Naive thymus-derived CD4-positive, alpha-beta T cell (primary cell): Measurements from ENCODE around the gene CNNM2. TPM values are rescaled to one million over a fixed set of nuclear protein-coding genes. Genes with fewer than 3 reads are reported as not detected.

Source experiments
- ATAC-seq: fragments of 150-1000 bp; cut with Tn5 transposase; 2 replicates; pipeline ENCODE4 v1.10.0; 2021; ENCODE audit warnings: mild to moderate bottlenecking, moderate library complexity
- CTCF ChIA-PET: fragments of 350-600 bp; sonication (Branson Sonifier 250); formaldehyde crosslinking; loops from one replicate; lab custom pipeline; 2021; ENCODE audit warnings: antibody characterized with exemption; lab: Charles Lee
- POLR2A ChIA-PET: fragments of 350-600 bp; sonication (Branson Sonifier 250); formaldehyde crosslinking; loops from one replicate; lab custom pipeline; 2021; ENCODE audit warnings: antibody characterized with exemption, inconsistent platforms; lab: Charles Lee
- DNase-seq, 9 donors: peaks; one replicate each; pipeline versions ENCODE4 v3.0.0 to v3.0.0-alpha.2; 2020 to 2022; ENCODE audit warnings: mixed read lengths in 1 of 9
- H3K27ac ChIP-seq: one replicate; pipeline ENCODE4 v1.7.0; 2013; ENCODE audit warnings: mild to moderate bottlenecking, low read depth, low read length, moderate library complexity
- H3K27me3 ChIP-seq, 2 donors: one replicate each; pipeline ENCODE4 v1.7.0; 2013; ENCODE audit warnings: low read length in 2 of 2, mild to moderate bottlenecking in 2 of 2, moderate library complexity in 2 of 2; ENCODE audit not compliant: control insufficient read depth in 2 of 2, insufficient read depth in 2 of 2
- H3K36me3 ChIP-seq, 3 experiments: 1 replicate in 2 of 3; 2 replicates in 1 of 3; pipeline ENCODE4 v1.7.0; 2013; ENCODE audit warnings: low read length in 3 of 3, mild to moderate bottlenecking in 3 of 3, moderate library complexity in 1 of 3; ENCODE audit not compliant: insufficient read depth in 3 of 3, control insufficient read depth in 2 of 3
- H3K4me1 ChIP-seq, 2 donors: one replicate each; pipeline ENCODE4 v1.7.0; 2013; ENCODE audit warnings: low read length in 2 of 2, mild to moderate bottlenecking in 2 of 2, moderate library complexity in 1 of 2; ENCODE audit not compliant: control insufficient read depth in 2 of 2, insufficient read depth in 2 of 2
- H3K4me3 ChIP-seq: 2 replicates; pipeline ENCODE4 v1.7.0; 2013; ENCODE audit warnings: mild to moderate bottlenecking, low read length
- H3K9me3 ChIP-seq, 3 experiments: 1 replicate in 2 of 3; 2 replicates in 1 of 3; pipeline ENCODE4 v1.7.0; 2013; ENCODE audit warnings: low read length in 3 of 3; ENCODE audit not compliant: control insufficient read depth in 2 of 3
- H3K27ac Mint-ChIP-seq, 9 donors: one replicate each; pipeline ENCODE4 v1.8.0; 2020 to 2022; ENCODE audit warnings: mixed read lengths in 9 of 9, mild to moderate bottlenecking in 8 of 9, moderate library complexity in 5 of 9, inconsistent platforms in 2 of 9
- H3K27me3 Mint-ChIP-seq, 5 donors: one replicate each; pipeline ENCODE4 v1.8.0; 2021 to 2022; ENCODE audit warnings: mixed read lengths in 5 of 5, mild to moderate bottlenecking in 1 of 5
- H3K36me3 Mint-ChIP-seq, 5 donors: one replicate each; pipeline ENCODE4 v1.8.0; 2020 to 2022; ENCODE audit warnings: mixed read lengths in 5 of 5, mild to moderate bottlenecking in 3 of 5, inconsistent platforms in 1 of 5
- H3K4me1 Mint-ChIP-seq, 7 donors: one replicate each; pipeline ENCODE4 v1.8.0; 2020 to 2022; ENCODE audit warnings: mixed read lengths in 7 of 7, mild to moderate bottlenecking in 3 of 7, inconsistent platforms in 1 of 7
- H3K4me3 Mint-ChIP-seq, 10 donors: one replicate each; pipeline ENCODE4 v1.8.0; 2020 to 2022; ENCODE audit warnings: mild to moderate bottlenecking in 10 of 10, mixed read lengths in 10 of 10, moderate library complexity in 6 of 10, inconsistent platforms in 2 of 10
- H3K9me3 Mint-ChIP-seq, 11 donors: one replicate each; pipeline ENCODE4 v1.8.0; 2020 to 2022; ENCODE audit warnings: mixed read lengths in 11 of 11, mild to moderate bottlenecking in 4 of 11, inconsistent platforms in 1 of 11, moderate library complexity in 1 of 11
- intact Hi-C, 2 donors: fragments of 100-400 bp; cut with micrococcal nuclease; formaldehyde crosslinking; loops; one replicate each; pipeline ENCODE4 v1.15.1; 2023
- polyA plus RNA-seq, 2 donors: library from polyadenylated mRNA; unstranded; fragments of 300-500 nt; fragmentation: Illumina TruSeq; gene quantifications; one replicate each; pipeline ENCODE4 v1.2.3, GENCODE V29; 2021
- total RNA-seq, 6 experiments: library from RNA in 5 of 6; stranded (reverse) in 5 of 6; gene quantifications; 1 replicate in 5 of 6; 2 replicates in 1 of 6; pipeline ENCODE4 v1.2.3 and lab custom pipeline; 2021 to 2026

CNNM2 gene
- total and polyA plus RNA-seq, 7 experiments from 2014 or later, result 4.3 to 17.5 (median 9.7) TPM

GRCh38 chr10:102876747-102877153 lies 41.3 kb upstream of the CNNM2 start:
- peaks cover 1 to 19% (median 4%) of the 10 kb centered on the region in 5 donors for H3K36me3 Mint-ChIP-seq
- no peak for DNase-seq
- H3K4me3 Mint-ChIP-seq, result no peak overlapping the region
- H3K27ac ChIP-seq, result no peak overlapping the region
- H3K27me3 Mint-ChIP-seq, result peaks cover 0 to 7% (median 0%) of the 10 kb centered on the region in 5 donors
- ChIA-PET CTCF (no interaction called here), POLR2A (no interaction called here)
- ATAC-seq, result no peak
- no peaks in the 10 kb centered on the region for H3K4me1 Mint-ChIP-seq
- no peaks in the 10 kb centered on the region for H3K36me3 ChIP-seq
- no peaks in the 10 kb centered on the region for H3K9me3 ChIP-seq
- peaks cover 0 to 2% (median 0%) of the 10 kb centered on the region in 11 donors for H3K9me3 Mint-ChIP-seq
- no peak overlapping the region for H3K27ac Mint-ChIP-seq
- H3K4me3 ChIP-seq, result no peak overlapping the region
- intact Hi-C loops, result no loop called here
- H3K4me1 ChIP-seq, result no peaks in the 10 kb centered on the region
- H3K27me3 ChIP-seq, result no peaks in the 10 kb centered on the region

DNA sequence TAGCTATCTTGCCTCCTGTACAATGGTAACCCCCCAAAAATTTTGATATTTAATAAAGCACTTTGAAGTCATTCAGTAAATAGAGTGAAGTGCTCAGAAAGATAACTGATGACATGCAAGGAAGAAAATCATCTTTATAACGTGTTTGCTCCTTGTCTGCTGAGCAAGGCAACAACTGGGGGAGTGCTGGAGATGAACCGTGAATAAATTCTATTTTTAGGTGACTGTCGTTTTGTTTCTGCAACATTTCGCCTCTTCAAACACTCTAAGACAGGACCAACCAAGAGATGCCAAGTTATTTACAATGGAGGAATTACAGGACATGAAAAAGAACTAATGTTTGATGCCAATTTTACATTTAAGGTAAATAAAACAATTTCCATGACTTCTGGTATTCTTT lies 39.5 kb upstream of the CNNM2 start:
- Mint-ChIP-seq H3K4me1 (no peaks in the 10 kb centered on the region), H3K4me3 (no peak overlapping the region)
- intact Hi-C loops, result no loop called here

GRCh38 chr10:102880256-102880655 lies 37.8 kb upstream of the CNNM2 start:
- no peaks in the 10 kb centered on the region for H3K9me3 Mint-ChIP-seq
- ChIA-PET CTCF (no interaction called here), POLR2A (no interaction called here)
- Histone ChIP-seq H3K4me3 (no peak overlapping the region), H3K27me3 (no peaks in the 10 kb centered on the region), H3K27ac (no peak overlapping the region), H3K9me3 (no peaks in the 10 kb centered on the region), H3K36me3 (no peaks in the 10 kb centered on the region), H3K4me1 (no peaks in the 10 kb centered on the region)
- no peak for ATAC-seq
- no peaks in the 10 kb centered on the region for H3K27me3 Mint-ChIP-seq
- peaks cover 1 to 14% (median 4%) of the 10 kb centered on the region in 5 donors for H3K36me3 Mint-ChIP-seq
- intact Hi-C loops, result no loop called here
- H3K27ac Mint-ChIP-seq, result no peak overlapping the region
- no peaks in the 10 kb centered on the region for H3K4me1 Mint-ChIP-seq
- H3K4me3 Mint-ChIP-seq, result no peak overlapping the region
- no peak for DNase-seq

More for the DNA sequence above, 39.5 kb upstream of the CNNM2 start:
- Mint-ChIP-seq H3K9me3 (no peaks in the 10 kb centered on the region), H3K36me3 (peaks cover 1 to 15% (median 4%) of the 10 kb centered on the region in 5 donors), H3K27ac (no peak overlapping the region), H3K27me3 (no peaks in the 10 kb centered on the region)
- Histone ChIP-seq H3K4me3 (no peak overlapping the region), H3K27ac (no peak overlapping the region), H3K27me3 (no peaks in the 10 kb centered on the region), H3K4me1 (no peaks in the 10 kb centered on the region), H3K9me3 (no peaks in the 10 kb centered on the region), H3K36me3 (no peaks in the 10 kb centered on the region)
- ChIA-PET CTCF (no interaction called here), POLR2A (no interaction called here)
- DNase-seq (no peak), ATAC-seq (no peak)

DNA sequence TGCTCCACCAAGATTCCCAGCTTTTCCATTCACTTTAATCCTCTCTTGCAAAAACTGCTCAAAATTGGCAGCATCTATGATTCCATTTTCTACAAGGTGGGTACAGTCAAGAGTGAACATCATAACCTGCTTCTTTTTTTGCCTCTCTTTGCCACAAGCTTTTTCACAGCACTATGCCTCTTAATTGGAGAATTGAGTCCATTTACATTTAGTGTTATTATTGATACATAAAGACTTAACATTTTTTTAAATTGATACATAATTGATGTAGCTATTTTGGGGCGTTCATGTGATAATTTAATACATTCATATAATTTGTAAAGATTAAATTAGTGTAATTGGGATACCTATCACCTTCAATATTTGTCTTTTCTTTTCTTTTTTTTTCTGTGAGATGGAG lies 30.0 kb upstream of the CNNM2 start:
- H3K36me3 ChIP-seq, result no peaks in the 10 kb centered on the region
- H3K27ac Mint-ChIP-seq, result no peak overlapping the region
- H3K4me1 ChIP-seq, result no peaks in the 10 kb centered on the region
- no peaks in the 10 kb centered on the region for H3K27me3 Mint-ChIP-seq
- intact Hi-C loops, result no loop called here
- no peak overlapping the region for H3K4me3 ChIP-seq
- ATAC-seq (no peak), DNase-seq (no peak)
- H3K4me1 Mint-ChIP-seq, result no peaks in the 10 kb centered on the region
- POLR2A ChIA-PET, result no interaction called here
- CTCF ChIA-PET, result no interaction called here
- H3K27ac ChIP-seq, result no peak overlapping the region
- no peak overlapping the region for H3K4me3 Mint-ChIP-seq
- H3K9me3 Mint-ChIP-seq, result no peaks in the 10 kb centered on the region
- H3K36me3 Mint-ChIP-seq, result peaks cover 0 to 34% (median 16%) of the 10 kb centered on the region in 5 donors
- no peaks in the 10 kb centered on the region for H3K9me3 ChIP-seq
- no peaks in the 10 kb centered on the region for H3K27me3 ChIP-seq

- Histone ChIP-seq H3K27me3 (no peaks in the 10 kb centered on the region), H3K9me3 (no peaks in the 10 kb centered on the region), H3K27ac (no peak overlapping the region), H3K4me3 (no peak overlapping the region), H3K4me1 (no peaks in the 10 kb centered on the region), H3K36me3 (no peaks in the 10 kb centered on the region)
- Mint-ChIP-seq H3K27me3 (no peaks in the 10 kb centered on the region), H3K4me3 (no peak overlapping the region), H3K9me3 (no peaks in the 10 kb centered on the region), H3K27ac (no peak overlapping the region), H3K4me1 (no peaks in the 10 kb centered on the region), H3K36me3 (peaks cover 0 to 18% (median 6%) of the 10 kb centered on the region in 5 donors)
- DNase-seq, result no peak
- intact Hi-C loops, result no loop called here
- ATAC-seq, result no peak
- POLR2A ChIA-PET, result no interaction called here
- CTCF ChIA-PET, result no interaction called here
Observed at GRCh38 chr10:102894466-102895213, 23.5 kb upstream of the CNNM2 start.

DNA sequence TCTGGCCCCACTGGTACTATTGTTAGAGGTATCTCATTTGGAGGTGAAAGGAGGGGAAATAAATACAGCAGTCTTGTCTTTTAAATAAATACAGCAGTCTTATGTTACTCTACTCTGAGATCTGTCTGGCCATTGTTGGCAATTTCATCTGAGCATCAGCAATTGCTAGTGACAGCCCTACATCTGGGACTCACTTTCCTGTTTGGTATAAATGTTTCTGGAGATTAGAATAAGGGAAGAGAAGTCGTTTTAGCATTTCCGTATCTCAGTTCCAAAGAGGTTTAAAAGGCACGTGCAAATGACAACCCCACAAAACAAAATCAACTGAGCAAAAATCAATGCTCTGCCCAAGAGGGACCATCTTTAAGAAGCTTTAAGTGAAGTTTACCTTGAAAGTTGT lies 18.1 kb upstream of the CNNM2 start:
- intact Hi-C loops, result loop anchor here in 1 of 2 donors (2.0 kb wide), 1 partner anchor 171 kb away; no protein-coding TSS in a partner anchor
- ATAC-seq (no peak), DNase-seq (no peak)
- no peak overlapping the region for H3K27ac ChIP-seq
- ChIA-PET POLR2A (interaction anchor here (0.6 kb wide), 1 partner anchor 25 kb away, joined by 3 read pairs; no protein-coding TSS in a partner anchor), CTCF (interaction anchor here (0.7 kb wide), 1 partner anchor 683 kb away, joined by 3 read pairs; no protein-coding TSS in a partner anchor)
- peaks cover 0 to 8% (median 0%) of the 10 kb centered on the region in 5 donors for H3K36me3 Mint-ChIP-seq
- H3K4me3 ChIP-seq, result no peak overlapping the region
- H3K27me3 Mint-ChIP-seq, result no peaks in the 10 kb centered on the region
- no peaks in the 10 kb centered on the region for H3K4me1 Mint-ChIP-seq
- no peaks in the 10 kb centered on the region for H3K9me3 Mint-ChIP-seq
- H3K4me1 ChIP-seq, result no peaks in the 10 kb centered on the region
- no peaks in the 10 kb centered on the region for H3K9me3 ChIP-seq
- no peak overlapping the region for H3K4me3 Mint-ChIP-seq
- H3K27ac Mint-ChIP-seq, result peak overlapping the region in 1 of 9 donors; percentile 33
- no peaks in the 10 kb centered on the region for H3K27me3 ChIP-seq
- H3K36me3 ChIP-seq, result no peaks in the 10 kb centered on the region

DNA sequence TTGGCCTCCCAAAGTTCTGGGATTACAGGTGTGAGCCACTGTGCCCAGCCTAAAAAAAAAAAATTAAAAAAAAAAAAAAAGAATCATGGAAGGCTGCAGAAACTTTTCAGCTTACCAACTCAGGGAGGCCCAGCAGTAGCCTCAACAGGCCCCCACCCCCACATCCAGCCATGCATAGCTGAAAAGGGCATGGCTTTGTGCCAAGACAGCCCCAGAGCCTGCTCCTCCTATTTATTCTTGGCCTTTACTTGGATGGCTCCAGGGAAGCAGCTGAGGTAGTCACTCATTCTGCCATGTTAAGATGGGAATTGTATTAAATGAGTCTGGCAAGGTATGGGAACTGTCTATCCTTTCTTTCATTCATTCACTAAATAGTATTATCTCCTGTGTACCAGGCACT lies 13.7 kb upstream of the CNNM2 start:
- intact Hi-C loops, result no loop called here
- Mint-ChIP-seq H3K4me3 (no peak overlapping the region), H3K4me1 (peaks cover 0 to 2% (median 0%) of the 10 kb centered on the region in 7 donors), H3K36me3 (peaks cover 0 to 8% (median 0%) of the 10 kb centered on the region in 5 donors), H3K27ac (no peak overlapping the region), H3K9me3 (no peaks in the 10 kb centered on the region), H3K27me3 (no peaks in the 10 kb centered on the region)
- ATAC-seq (no peak), DNase-seq (no peak)
- Histone ChIP-seq H3K36me3 (no peaks in the 10 kb centered on the region), H3K4me3 (no peak overlapping the region), H3K27me3 (no peaks in the 10 kb centered on the region), H3K9me3 (no peaks in the 10 kb centered on the region), H3K4me1 (no peaks in the 10 kb centered on the region), H3K27ac (no peak overlapping the region)
- ChIA-PET CTCF (no interaction called here), POLR2A (no interaction called here)
